AG09309 (cell line): ENCODE data around the gene XAF1.

Experiments used
- DNase-seq: peaks from one replicate; pipeline ENCODE4 v3.0.0-alpha.2; 2010; ENCODE audit warnings: low read depth
- H3K4me3 ChIP-seq: 2 replicates; pipeline ENCODE4 v1.5.1; 2011; ENCODE audit warnings: mild to moderate bottlenecking, low read depth, low read length, moderate library complexity; ENCODE audit not compliant: control insufficient read depth
- CTCF ChIP-seq: IDR thresholded peaks from 2 replicates; pipeline ENCODE4 v1.5.1; 2011; ENCODE audit warnings: mild to moderate bottlenecking, low read depth, low read length, inconsistent platforms; ENCODE audit not compliant: insufficient read depth, control insufficient read depth; ENCODE audit errors: missing control alignments

The XAF1 gene

GRCh38 chr17:6755731-6756184 lies at the start of gene XAF1:
XAF1 (plus strand) TSS chr17:6756046; CDS start chr17:6756079, 33 bp downstream.
- H3K4me3 ChIP-seq, result peak within 1 kb of the TSS; percentile 58
- peak; percentile 34 for DNase-seq
- TF ChIP-seq CTCF, result no peak

GRCh38 chr17:6706499-6706898 lies 49.3 kb upstream of the XAF1 start:
- no peak for DNase-seq
- no peak overlapping the region for H3K4me3 ChIP-seq
- no peak for TF ChIP-seq CTCF

GRCh38 chr17:6706996-6707395 lies 48.9 kb upstream of the XAF1 start:
- DNase-seq, result no peak
- H3K4me3 ChIP-seq, result no peak overlapping the region
- TF ChIP-seq CTCF, result no peak

- no peak for TF ChIP-seq CTCF
- no peak for DNase-seq
- no peak overlapping the region for H3K4me3 ChIP-seq
These were observed 47.4 kb upstream of the XAF1 start for GRCh38 chr17:6708357-6708961.

- no peak overlapping the region for H3K4me3 ChIP-seq
- no peak for TF ChIP-seq CTCF
- DNase-seq, result no peak
These were observed 45.5 kb upstream of the XAF1 start for GRCh38 chr17:6710317-6710716.

- H3K4me3 ChIP-seq, result no peak overlapping the region
- DNase-seq, result no peak
- no peak for TF ChIP-seq CTCF
These were observed 44.7 kb upstream of the XAF1 start for GRCh38 chr17:6711081-6711674.
